Measurements from ENCODE around the gene UBE2L5. TPM values are rescaled to one million over a fixed set of nuclear protein-coding genes. Genes with fewer than 3 reads are reported as not detected.

UBE2L5 gene
- total RNA-seq, 1 experiment from 2014 or later = not detected

GRCh38 chr13:30465343-30465592, 43.0 kb downstream of the UBE2L5 start:
- Mint-ChIP-seq H3K4me3 (ENCODE audit: unreplicated experiment) (peak overlapping the region; percentile 89), H3K27ac (ENCODE audit: low read depth, unreplicated experiment) (peak overlapping the region; percentile 97), H3K4me1 (ENCODE audit: insufficient read depth, unreplicated experiment) (peaks cover 11% of the 10 kb centered on the region), H3K36me3 (ENCODE audit: insufficient read depth, unreplicated experiment) (peaks cover 42% of the 10 kb centered on the region), H3K27me3 (ENCODE audit: insufficient read depth, unreplicated experiment) (no peaks in the 10 kb centered on the region), H3K9me3 (ENCODE audit: unreplicated experiment) (no peaks in the 10 kb centered on the region)
- no peak for TF ChIP-seq CTCF (IDR thresholded peaks at IDR 0.05; ENCODE audit: unreplicated experiment)
- POLR2A ChIA-PET = interaction anchor here (0.6 to 2.9 kb wide), 8 partner anchors 16 to 339 kb away, joined by 3 to 81 read pairs (median 4); partner anchors contain the start of genes UBE2L5 and USPL1
- CTCF ChIA-PET = interaction anchor here (0.9 to 1.1 kb wide), 2 partner anchors 67 to 116 kb away, joined by 3 to 4 read pairs; no protein-coding TSS in a partner anchor
- BruUV-seq (replicated peaks) = no TSS peak
- intact Hi-C loops (cut with micrococcal nuclease) = loop anchor here (1.0 to 10.0 kb wide), 5 partner anchors 87 to 400 kb away; partner anchors contain the start of gene USPL1
- no peak for DNase-seq (ENCODE audit: unreplicated experiment)

DNA sequence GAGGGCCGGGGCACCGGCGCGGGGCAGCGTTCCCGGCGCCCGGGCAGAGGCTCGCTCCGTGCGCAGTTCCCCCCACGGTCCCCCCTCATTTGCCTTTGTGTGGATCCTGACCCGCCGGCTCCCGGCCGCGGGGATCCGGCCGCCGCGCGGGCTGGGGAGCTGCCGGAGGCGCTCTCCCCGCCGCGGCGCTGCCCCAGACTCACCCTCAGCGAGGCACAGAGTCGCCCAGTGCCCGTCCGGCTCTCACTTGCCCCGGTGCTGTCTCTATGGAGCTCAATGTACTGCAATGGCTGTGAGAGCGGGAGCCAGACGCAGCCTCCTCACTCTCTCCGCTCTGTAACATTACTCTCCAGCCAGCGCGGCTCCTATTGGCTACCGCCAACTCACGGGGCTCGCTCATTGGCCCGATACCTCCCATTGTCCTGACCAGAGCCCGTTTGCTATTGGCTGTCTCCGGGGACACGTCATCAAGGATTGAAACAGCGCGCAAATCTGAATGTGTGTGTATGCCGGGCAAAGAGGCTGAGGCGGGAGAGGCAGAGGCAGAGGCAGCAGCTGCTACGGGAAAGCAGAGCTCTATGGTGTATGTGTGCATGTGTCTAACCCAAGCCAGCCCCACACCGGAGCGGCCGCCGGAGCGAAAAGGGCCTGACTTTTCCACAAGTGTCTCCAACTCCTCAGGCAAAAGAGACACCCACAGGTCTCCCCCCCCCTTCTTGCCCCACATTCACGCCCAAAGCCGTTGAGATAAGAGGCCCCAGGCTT, 43.5 kb downstream of the UBE2L5 start, which contains the start of gene HMGB1:
Gene HMGB1 (minus strand): TSS at position 344 of the 765 bp plus-strand sequence. CDS start 2,256 bp downstream, outside the sequence.
- BruUV-seq (replicated peaks) = no TSS peak
- CTCF ChIA-PET = interaction anchor here (0.6 to 1.1 kb wide), 3 partner anchors 21 to 115 kb away, joined by 3 to 4 read pairs (median 3); no protein-coding TSS in a partner anchor

DNA sequence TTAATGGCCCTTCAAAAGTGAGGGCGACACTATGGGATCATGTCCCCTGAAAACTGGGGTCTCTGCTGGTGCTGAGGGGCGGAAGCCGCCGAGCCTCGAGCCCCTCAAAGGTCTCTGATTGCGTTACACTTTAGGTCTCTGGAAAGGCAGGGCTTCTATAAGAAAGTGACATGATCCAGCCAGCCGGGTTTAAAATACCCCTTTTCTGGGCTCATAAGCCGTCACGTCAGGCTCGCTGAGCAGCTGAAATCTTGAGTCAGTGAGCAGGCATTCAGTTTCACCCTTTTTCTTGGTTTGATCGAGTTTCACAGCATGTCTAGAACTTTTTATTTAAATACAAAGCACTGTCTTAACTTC, 44.0 kb downstream of the UBE2L5 start:
- intact Hi-C loops (cut with micrococcal nuclease) = loop anchor here (1.0 to 10.0 kb wide), 4 partner anchors 86 to 578 kb away; no protein-coding TSS in a partner anchor
- Mint-ChIP-seq H3K9me3 (ENCODE audit: unreplicated experiment) (no peaks in the 10 kb centered on the region), H3K27ac (ENCODE audit: low read depth, unreplicated experiment) (peak overlapping the region; percentile 97), H3K36me3 (ENCODE audit: insufficient read depth, unreplicated experiment) (peaks cover 39% of the 10 kb centered on the region), H3K4me1 (ENCODE audit: insufficient read depth, unreplicated experiment) (peaks cover 8% of the 10 kb centered on the region), H3K4me3 (ENCODE audit: unreplicated experiment) (peak overlapping the region; percentile 88), H3K27me3 (ENCODE audit: insufficient read depth, unreplicated experiment) (no peaks in the 10 kb centered on the region)
- no peak for TF ChIP-seq CTCF (IDR thresholded peaks at IDR 0.05; ENCODE audit: unreplicated experiment)
- peak; percentile 16 for DNase-seq (ENCODE audit: unreplicated experiment)
- CTCF ChIA-PET = interaction anchor here (0.6 to 1.1 kb wide), 2 partner anchors 20 to 66 kb away, joined by 3 to 4 read pairs; no protein-coding TSS in a partner anchor
- BruUV-seq (replicated peaks) = no TSS peak
- POLR2A ChIA-PET = interaction anchor here (0.6 to 2.9 kb wide), 5 partner anchors 111 to 622 kb away, joined by 3 to 81 read pairs (median 4); partner anchors contain the start of gene USPL1

More for the DNA sequence above, 43.5 kb downstream of the UBE2L5 start, which contains the start of gene HMGB1:
- POLR2A ChIA-PET = interaction anchor here (0.6 to 2.9 kb wide), 11 partner anchors 17 to 622 kb away, joined by 3 to 81 read pairs (median 4); partner anchors contain the start of genes UBE2L5 and USPL1
- Mint-ChIP-seq H3K9me3 (ENCODE audit: unreplicated experiment) (no peaks in the 10 kb centered on the region), H3K36me3 (ENCODE audit: insufficient read depth, unreplicated experiment) (peaks cover 42% of the 10 kb centered on the region), H3K4me1 (ENCODE audit: insufficient read depth, unreplicated experiment) (peaks cover 11% of the 10 kb centered on the region), H3K27ac (ENCODE audit: low read depth, unreplicated experiment) (peak within 1 kb of the TSS; percentile 97), H3K27me3 (ENCODE audit: insufficient read depth, unreplicated experiment) (no peaks in the 10 kb centered on the region), H3K4me3 (ENCODE audit: unreplicated experiment) (peak within 1 kb of the TSS; percentile 89)
- TF ChIP-seq CTCF (IDR thresholded peaks at IDR 0.05; ENCODE audit: unreplicated experiment) = no peak
- peak; percentile 99 for DNase-seq (ENCODE audit: unreplicated experiment)
- intact Hi-C loops (cut with micrococcal nuclease) = loop anchor here (1.0 to 10.0 kb wide), 6 partner anchors 87 to 579 kb away; partner anchors contain the start of gene USPL1

- BruUV-seq (replicated peaks) = no TSS peak
- Mint-ChIP-seq H3K9me3 (ENCODE audit: unreplicated experiment) (no peaks in the 10 kb centered on the region), H3K4me1 (ENCODE audit: insufficient read depth, unreplicated experiment) (peaks cover 6% of the 10 kb centered on the region), H3K27ac (ENCODE audit: low read depth, unreplicated experiment) (no peak overlapping the region), H3K36me3 (ENCODE audit: insufficient read depth, unreplicated experiment) (peaks cover 34% of the 10 kb centered on the region), H3K4me3 (ENCODE audit: unreplicated experiment) (peak overlapping the region; percentile 88), H3K27me3 (ENCODE audit: insufficient read depth, unreplicated experiment) (no peaks in the 10 kb centered on the region)
- no peak for TF ChIP-seq CTCF (IDR thresholded peaks at IDR 0.05; ENCODE audit: unreplicated experiment)
- no peak for DNase-seq (ENCODE audit: unreplicated experiment)
- intact Hi-C loops (cut with micrococcal nuclease) = loop anchor here (1.0 to 10.0 kb wide), 4 partner anchors 85 to 577 kb away; no protein-coding TSS in a partner anchor
- CTCF ChIA-PET = interaction anchor here (0.6 kb wide), 1 partner anchor 36 kb away, joined by 3 read pairs; no protein-coding TSS in a partner anchor
- POLR2A ChIA-PET = interaction anchor here (0.6 to 1.7 kb wide), 3 partner anchors 10 to 151 kb away, joined by 3 to 6 read pairs (median 4); partner anchors contain the start of gene USPL1
Observed at GRCh38 chr13:30466841-30467252, 44.6 kb downstream of the UBE2L5 start.
